ENCODE data around the gene VAT1L.
A peak's percentile ranks its signal among the peaks of the same experiment; 100 is the strongest.

The VAT1L gene

GRCh38 chr16:77823067-77823466 is 34.7 kb downstream of the VAT1L start:
- Histone ChIP-seq H3K4me3 (ENCODE audit: low read length in 2 of 2) (no peak overlapping the region), H3K4me1 (ENCODE audit: control insufficient read depth in 2 of 2, insufficient read depth in 2 of 2, low read length in 2 of 2) (no peaks in the 10 kb centered on the region), H3K27me3 (ENCODE audit: control insufficient read depth in 2 of 2, insufficient read depth in 2 of 2, low read length in 2 of 2) (peaks cover 0 to 2% of the 10 kb centered on the region in 2 donors), H3K9ac (ENCODE audit: low read depth in 1 of 2, low read length in 2 of 2) (no peak overlapping the region), H3K27ac (ENCODE audit: low read depth in 2 of 2, low read length in 2 of 2) (no peak overlapping the region), H3K36me3 (ENCODE audit: control insufficient read depth in 2 of 2, insufficient read depth in 2 of 2, low read length in 2 of 2) (no peaks in the 10 kb centered on the region), H3K9me3 (ENCODE audit: control insufficient read depth in 2 of 2, low read length in 2 of 2) (no peaks in the 10 kb centered on the region)

GRCh38 chr16:77825196-77825595 is 36.8 kb downstream of the VAT1L start:
- no peak overlapping the region for H3K9ac ChIP-seq (ENCODE audit: low read depth in 1 of 2, low read length in 2 of 2)
- H3K27ac ChIP-seq (ENCODE audit: low read depth in 2 of 2, low read length in 2 of 2) = no peak overlapping the region
- no peaks in the 10 kb centered on the region for H3K36me3 ChIP-seq (ENCODE audit: control insufficient read depth in 2 of 2, insufficient read depth in 2 of 2, low read length in 2 of 2)
- H3K27me3 ChIP-seq (ENCODE audit: control insufficient read depth in 2 of 2, insufficient read depth in 2 of 2, low read length in 2 of 2) = peaks cover 0 to 2% of the 10 kb centered on the region in 2 donors
- no peaks in the 10 kb centered on the region for H3K9me3 ChIP-seq (ENCODE audit: control insufficient read depth in 2 of 2, low read length in 2 of 2)
- H3K4me3 ChIP-seq (ENCODE audit: low read length in 2 of 2) = no peak overlapping the region
- H3K4me1 ChIP-seq (ENCODE audit: control insufficient read depth in 2 of 2, insufficient read depth in 2 of 2, low read length in 2 of 2) = no peaks in the 10 kb centered on the region

GRCh38 chr16:77827032-77827431 is 38.7 kb downstream of the VAT1L start:
- Histone ChIP-seq H3K27ac (ENCODE audit: low read depth in 2 of 2, low read length in 2 of 2) (no peak overlapping the region), H3K9ac (ENCODE audit: low read depth in 1 of 2, low read length in 2 of 2) (no peak overlapping the region), H3K9me3 (ENCODE audit: control insufficient read depth in 2 of 2, low read length in 2 of 2) (no peaks in the 10 kb centered on the region), H3K36me3 (ENCODE audit: control insufficient read depth in 2 of 2, insufficient read depth in 2 of 2, low read length in 2 of 2) (no peaks in the 10 kb centered on the region), H3K4me3 (ENCODE audit: low read length in 2 of 2) (no peak overlapping the region), H3K4me1 (ENCODE audit: control insufficient read depth in 2 of 2, insufficient read depth in 2 of 2, low read length in 2 of 2) (no peaks in the 10 kb centered on the region), H3K27me3 (ENCODE audit: control insufficient read depth in 2 of 2, insufficient read depth in 2 of 2, low read length in 2 of 2) (peaks cover 0 to 2% of the 10 kb centered on the region in 2 donors)

GRCh38 chr16:77833921-77834634 is 45.7 kb downstream of the VAT1L start:
- Histone ChIP-seq H3K27ac (ENCODE audit: low read depth in 2 of 2, low read length in 2 of 2) (no peak overlapping the region), H3K4me1 (ENCODE audit: control insufficient read depth in 2 of 2, insufficient read depth in 2 of 2, low read length in 2 of 2) (peaks cover 0 to 2% of the 10 kb centered on the region in 2 donors), H3K9ac (ENCODE audit: low read depth in 1 of 2, low read length in 2 of 2) (no peak overlapping the region), H3K27me3 (ENCODE audit: control insufficient read depth in 2 of 2, insufficient read depth in 2 of 2, low read length in 2 of 2) (no peaks in the 10 kb centered on the region), H3K9me3 (ENCODE audit: control insufficient read depth in 2 of 2, low read length in 2 of 2) (no peaks in the 10 kb centered on the region), H3K36me3 (ENCODE audit: control insufficient read depth in 2 of 2, insufficient read depth in 2 of 2, low read length in 2 of 2) (no peaks in the 10 kb centered on the region), H3K4me3 (ENCODE audit: low read length in 2 of 2) (no peak overlapping the region)

- no peak overlapping the region for H3K4me3 ChIP-seq (ENCODE audit: low read length in 2 of 2)
- H3K27me3 ChIP-seq (ENCODE audit: control insufficient read depth in 2 of 2, insufficient read depth in 2 of 2, low read length in 2 of 2) = no peaks in the 10 kb centered on the region
- no peak overlapping the region for H3K27ac ChIP-seq (ENCODE audit: low read depth in 2 of 2, low read length in 2 of 2)
- H3K9me3 ChIP-seq (ENCODE audit: control insufficient read depth in 2 of 2, low read length in 2 of 2) = no peaks in the 10 kb centered on the region
- H3K4me1 ChIP-seq (ENCODE audit: control insufficient read depth in 2 of 2, insufficient read depth in 2 of 2, low read length in 2 of 2) = peaks cover 3 to 5% of the 10 kb centered on the region in 2 donors
- no peak overlapping the region for H3K9ac ChIP-seq (ENCODE audit: low read depth in 1 of 2, low read length in 2 of 2)
- no peaks in the 10 kb centered on the region for H3K36me3 ChIP-seq (ENCODE audit: control insufficient read depth in 2 of 2, insufficient read depth in 2 of 2, low read length in 2 of 2)
Measured at GRCh38 chr16:77834635-77835540, 46.5 kb downstream of the VAT1L start.

GRCh38 chr16:77836801-77837200 is 48.4 kb downstream of the VAT1L start:
- Histone ChIP-seq H3K36me3 (ENCODE audit: control insufficient read depth in 2 of 2, insufficient read depth in 2 of 2, low read length in 2 of 2) (no peaks in the 10 kb centered on the region), H3K4me1 (ENCODE audit: control insufficient read depth in 2 of 2, insufficient read depth in 2 of 2, low read length in 2 of 2) (peaks cover 9 to 21% of the 10 kb centered on the region in 2 donors), H3K4me3 (ENCODE audit: low read length in 2 of 2) (no peak overlapping the region), H3K9ac (ENCODE audit: low read depth in 1 of 2, low read length in 2 of 2) (no peak overlapping the region), H3K27ac (ENCODE audit: low read depth in 2 of 2, low read length in 2 of 2) (no peak overlapping the region), H3K27me3 (ENCODE audit: control insufficient read depth in 2 of 2, insufficient read depth in 2 of 2, low read length in 2 of 2) (no peaks in the 10 kb centered on the region), H3K9me3 (ENCODE audit: control insufficient read depth in 2 of 2, low read length in 2 of 2) (no peaks in the 10 kb centered on the region)

GRCh38 chr16:77838597-77839255 is 50.4 kb downstream of the VAT1L start:
- no peak overlapping the region for H3K9ac ChIP-seq (ENCODE audit: low read depth in 1 of 2, low read length in 2 of 2)
- no peaks in the 10 kb centered on the region for H3K27me3 ChIP-seq (ENCODE audit: control insufficient read depth in 2 of 2, insufficient read depth in 2 of 2, low read length in 2 of 2)
- H3K36me3 ChIP-seq (ENCODE audit: control insufficient read depth in 2 of 2, insufficient read depth in 2 of 2, low read length in 2 of 2) = no peaks in the 10 kb centered on the region
- no peaks in the 10 kb centered on the region for H3K9me3 ChIP-seq (ENCODE audit: control insufficient read depth in 2 of 2, low read length in 2 of 2)
- H3K4me1 ChIP-seq (ENCODE audit: control insufficient read depth in 2 of 2, insufficient read depth in 2 of 2, low read length in 2 of 2) = peaks cover 9 to 21% of the 10 kb centered on the region in 2 donors
- H3K27ac ChIP-seq (ENCODE audit: low read depth in 2 of 2, low read length in 2 of 2) = no peak overlapping the region
- no peak overlapping the region for H3K4me3 ChIP-seq (ENCODE audit: low read length in 2 of 2)

- H3K27ac ChIP-seq (ENCODE audit: low read depth in 2 of 2, low read length in 2 of 2) = no peak overlapping the region
- no peak overlapping the region for H3K4me3 ChIP-seq (ENCODE audit: low read length in 2 of 2)
- no peaks in the 10 kb centered on the region for H3K9me3 ChIP-seq (ENCODE audit: control insufficient read depth in 2 of 2, low read length in 2 of 2)
- H3K9ac ChIP-seq (ENCODE audit: low read depth in 1 of 2, low read length in 2 of 2) = no peak overlapping the region
- H3K27me3 ChIP-seq (ENCODE audit: control insufficient read depth in 2 of 2, insufficient read depth in 2 of 2, low read length in 2 of 2) = no peaks in the 10 kb centered on the region
- H3K4me1 ChIP-seq (ENCODE audit: control insufficient read depth in 2 of 2, insufficient read depth in 2 of 2, low read length in 2 of 2) = peaks cover 9 to 21% of the 10 kb centered on the region in 2 donors
- H3K36me3 ChIP-seq (ENCODE audit: control insufficient read depth in 2 of 2, insufficient read depth in 2 of 2, low read length in 2 of 2) = no peaks in the 10 kb centered on the region
Measured at GRCh38 chr16:77840093-77840492, 51.7 kb downstream of the VAT1L start.

GRCh38 chr16:77840673-77841501 is 52.5 kb downstream of the VAT1L start:
- Histone ChIP-seq H3K9ac (ENCODE audit: low read depth in 1 of 2, low read length in 2 of 2) (no peak overlapping the region), H3K36me3 (ENCODE audit: control insufficient read depth in 2 of 2, insufficient read depth in 2 of 2, low read length in 2 of 2) (no peaks in the 10 kb centered on the region), H3K27me3 (ENCODE audit: control insufficient read depth in 2 of 2, insufficient read depth in 2 of 2, low read length in 2 of 2) (no peaks in the 10 kb centered on the region), H3K9me3 (ENCODE audit: control insufficient read depth in 2 of 2, low read length in 2 of 2) (no peaks in the 10 kb centered on the region), H3K4me1 (ENCODE audit: control insufficient read depth in 2 of 2, insufficient read depth in 2 of 2, low read length in 2 of 2) (peaks cover 9 to 21% of the 10 kb centered on the region in 2 donors), H3K27ac (ENCODE audit: low read depth in 2 of 2, low read length in 2 of 2) (peak overlapping the region in 1 of 2 donors; percentile 26), H3K4me3 (ENCODE audit: low read length in 2 of 2) (no peak overlapping the region)

Data from mucosa of rectum (tissue), 2 donors.